ENCODE results near the gene MEST. TPM values are rescaled to one million over a fixed set of nuclear protein-coding genes. Genes with fewer than 3 reads are reported as not detected.

Gene MEST
- total RNA-seq, 1 donor from 2014 or later = 57.5 TPM

GRCh38 chr7:130476297-130477150 is 15.4 kb upstream of the MEST start:
- Histone ChIP-seq H3K27ac (no peak overlapping the region), H3K36me3 (no peaks in the 10 kb centered on the region), H3K27me3 (no peaks in the 10 kb centered on the region), H3K9me3 (no peaks in the 10 kb centered on the region), H3K4me1 (no peaks in the 10 kb centered on the region), H3K4me3 (no peak overlapping the region)
- no peak for ATAC-seq
- no peak for DNase-seq
- intact Hi-C loops (cut with DNase I) = no loop called here
- no peak for TF ChIP-seq CTCF (IDR thresholded peaks at IDR 0.05)

GRCh38 chr7:130478991-130479390 is 12.9 kb upstream of the MEST start:
- H3K36me3 ChIP-seq = no peaks in the 10 kb centered on the region
- no peaks in the 10 kb centered on the region for H3K9me3 ChIP-seq
- no peak overlapping the region for H3K27ac ChIP-seq
- ATAC-seq = no peak
- no peaks in the 10 kb centered on the region for H3K4me1 ChIP-seq
- no peak for TF ChIP-seq CTCF (IDR thresholded peaks at IDR 0.05)
- DNase-seq = no peak
- intact Hi-C loops (cut with DNase I) = no loop called here
- no peak overlapping the region for H3K4me3 ChIP-seq
- H3K27me3 ChIP-seq = peaks cover 4% of the 10 kb centered on the region

- H3K4me3 ChIP-seq = no peak overlapping the region
- no peaks in the 10 kb centered on the region for H3K36me3 ChIP-seq
- H3K9me3 ChIP-seq = no peaks in the 10 kb centered on the region
- DNase-seq (no peak), ATAC-seq (no peak)
- peaks cover 4% of the 10 kb centered on the region for H3K27me3 ChIP-seq
- H3K4me1 ChIP-seq = no peaks in the 10 kb centered on the region
- TF ChIP-seq CTCF (IDR thresholded peaks at IDR 0.05) = no peak
- no peak overlapping the region for H3K27ac ChIP-seq
- intact Hi-C loops (cut with DNase I) = no loop called here
These were observed 12.0 kb upstream of the MEST start for GRCh38 chr7:130479716-130480400.

GRCh38 chr7:130481898-130482297 is 10.0 kb upstream of the MEST start:
- ATAC-seq = no peak
- peaks cover 4% of the 10 kb centered on the region for H3K27me3 ChIP-seq
- DNase-seq = no peak

GRCh38 chr7:130483031-130483430 is 8.9 kb upstream of the MEST start:
- no peaks in the 10 kb centered on the region for H3K9me3 ChIP-seq
- peaks cover 11% of the 10 kb centered on the region for H3K4me1 ChIP-seq
- no peak for TF ChIP-seq CTCF (IDR thresholded peaks at IDR 0.05)
- ATAC-seq (no peak), DNase-seq (no peak)
- no peak overlapping the region for H3K4me3 ChIP-seq
- H3K27me3 ChIP-seq = peaks cover 4% of the 10 kb centered on the region
- intact Hi-C loops (cut with DNase I) = no loop called here
- H3K36me3 ChIP-seq = no peaks in the 10 kb centered on the region
- no peak overlapping the region for H3K27ac ChIP-seq

More at GRCh38 chr7:130481898-130482297, 10.0 kb upstream of the MEST start:
- no peak for TF ChIP-seq CTCF (IDR thresholded peaks at IDR 0.05)
- no peaks in the 10 kb centered on the region for H3K9me3 ChIP-seq
- no peak overlapping the region for H3K27ac ChIP-seq
- no peaks in the 10 kb centered on the region for H3K36me3 ChIP-seq
- intact Hi-C loops (cut with DNase I) = no loop called here
- H3K4me1 ChIP-seq = peaks cover 10% of the 10 kb centered on the region
- H3K4me3 ChIP-seq = no peak overlapping the region
